Activated CD8-positive, alpha-beta memory T cell treated with anti-CD3 and anti-CD28 coated beads for 48 hours (primary cell): ENCODE results near the gene CD300E.
"Not testable (repeated sequence)": the region's sequence is repeated elsewhere in the genome, so short reads cannot be mapped to it uniquely, and the experiment has no call there.

Source experiments
- DNase-seq, 3 experiments: peaks; one replicate each; pipeline ENCODE4 v3.0.0-alpha.2; 2020; ENCODE audit warnings: low read depth in 2 of 3, low spot score in 2 of 3

Gene CD300E

DNA sequence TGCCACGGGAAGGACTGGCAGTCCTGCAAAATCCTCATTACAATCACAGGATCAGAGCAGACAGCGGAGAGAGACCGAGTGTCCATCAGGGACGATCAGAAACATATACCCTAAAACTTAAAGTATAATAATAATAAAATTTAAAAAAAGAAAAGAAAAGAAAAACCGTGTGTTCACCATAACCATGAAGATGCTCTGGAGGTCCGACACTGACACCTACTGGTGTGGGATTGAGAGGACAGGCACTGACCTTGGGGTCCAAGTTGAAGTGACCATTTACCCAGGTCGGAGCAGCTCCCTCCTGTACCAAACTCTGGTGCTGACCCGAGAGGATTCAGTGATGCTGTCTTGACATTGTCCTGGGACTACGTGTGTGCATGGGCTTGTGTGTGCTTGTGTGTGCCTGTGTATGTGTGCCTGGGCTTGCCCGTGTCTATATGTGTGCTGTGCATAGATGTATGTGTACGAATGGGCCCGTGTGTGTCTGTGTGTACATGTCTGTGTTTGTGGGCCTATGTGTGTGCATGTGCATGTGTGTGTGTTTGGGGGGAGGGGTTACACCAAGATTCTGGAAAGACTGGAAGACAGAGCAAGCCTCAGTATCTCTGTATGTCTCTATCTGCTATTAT, 21.5 kb downstream of the CD300E start:
- DNase-seq, result no peak

DNA sequence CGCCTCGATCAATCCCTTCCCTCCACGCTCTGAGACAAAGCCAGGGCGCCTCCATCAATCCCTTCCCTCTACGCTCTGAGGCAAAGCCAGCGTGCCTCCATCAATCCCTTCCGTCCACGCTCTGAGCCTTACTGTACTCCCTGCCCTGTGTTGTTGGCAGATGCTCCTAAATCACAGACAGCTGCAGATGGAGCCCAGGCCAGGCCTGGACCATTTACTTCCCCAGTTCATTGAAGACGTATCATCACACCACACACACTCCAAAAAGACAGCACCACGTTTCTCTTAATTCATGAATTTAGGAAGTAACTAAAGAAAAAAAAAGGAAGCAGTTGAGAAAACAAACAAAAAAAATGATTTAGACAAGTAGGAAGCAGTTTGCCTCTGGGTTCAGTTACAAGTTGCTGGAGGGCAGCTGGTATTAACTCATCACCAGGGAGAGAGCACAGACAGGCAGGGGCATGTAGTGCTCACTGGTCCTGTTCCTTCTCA, 24.0 kb downstream of the CD300E start:
- DNase-seq, result no peak

DNA sequence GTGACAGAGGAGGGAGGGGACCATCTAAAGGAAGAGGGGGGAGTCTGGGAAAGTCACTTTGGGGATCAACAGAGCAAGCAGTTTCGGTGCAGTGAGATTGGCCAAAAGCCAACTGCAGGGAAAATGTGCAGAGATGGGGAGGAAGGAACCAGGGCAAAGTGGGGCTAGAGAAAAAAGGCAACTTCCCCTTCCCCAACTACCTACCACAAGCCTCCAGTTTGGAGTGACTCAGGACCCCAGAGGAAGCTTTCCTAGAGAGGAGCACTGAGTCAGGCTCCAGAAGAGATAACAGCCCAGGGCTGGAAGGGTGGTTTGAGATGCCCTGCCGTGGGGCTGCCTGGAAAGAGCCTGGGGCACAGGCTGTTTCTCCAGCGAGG, 24.5 kb downstream of the CD300E start:
- DNase-seq, result no peak

DNA sequence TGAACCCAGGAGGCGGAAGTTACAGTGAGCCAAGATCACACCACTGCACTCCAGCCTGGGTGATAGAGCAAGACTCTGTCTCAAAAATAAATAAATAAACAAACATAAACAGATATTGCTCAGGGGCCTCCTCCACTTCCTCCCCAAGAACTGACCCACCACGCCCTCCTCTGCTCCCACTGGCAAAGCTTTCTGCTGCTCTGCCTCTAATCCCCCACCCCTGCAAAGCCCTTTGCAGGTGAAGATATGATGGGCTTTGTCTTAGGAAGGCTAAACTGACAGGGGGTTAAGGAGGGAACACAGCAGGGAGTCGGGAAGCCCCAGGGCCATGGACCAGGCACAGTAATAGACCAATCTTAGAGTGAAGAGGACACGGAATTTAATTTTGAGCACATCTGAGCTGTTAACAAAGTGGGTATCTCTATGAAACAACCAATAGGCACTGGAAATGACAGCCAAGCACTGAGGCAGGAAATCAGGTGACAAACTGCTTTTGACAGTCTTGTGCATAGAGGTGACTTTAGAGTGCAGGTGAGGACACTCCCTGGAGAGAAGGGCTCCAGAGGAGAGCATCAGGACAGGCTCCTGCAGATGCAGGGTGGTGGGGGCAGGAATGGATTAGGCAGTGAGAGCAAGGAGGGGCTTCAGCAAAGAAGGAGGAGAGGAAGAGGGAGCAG, 25.1 kb downstream of the CD300E start:
- no peak for DNase-seq

DNA sequence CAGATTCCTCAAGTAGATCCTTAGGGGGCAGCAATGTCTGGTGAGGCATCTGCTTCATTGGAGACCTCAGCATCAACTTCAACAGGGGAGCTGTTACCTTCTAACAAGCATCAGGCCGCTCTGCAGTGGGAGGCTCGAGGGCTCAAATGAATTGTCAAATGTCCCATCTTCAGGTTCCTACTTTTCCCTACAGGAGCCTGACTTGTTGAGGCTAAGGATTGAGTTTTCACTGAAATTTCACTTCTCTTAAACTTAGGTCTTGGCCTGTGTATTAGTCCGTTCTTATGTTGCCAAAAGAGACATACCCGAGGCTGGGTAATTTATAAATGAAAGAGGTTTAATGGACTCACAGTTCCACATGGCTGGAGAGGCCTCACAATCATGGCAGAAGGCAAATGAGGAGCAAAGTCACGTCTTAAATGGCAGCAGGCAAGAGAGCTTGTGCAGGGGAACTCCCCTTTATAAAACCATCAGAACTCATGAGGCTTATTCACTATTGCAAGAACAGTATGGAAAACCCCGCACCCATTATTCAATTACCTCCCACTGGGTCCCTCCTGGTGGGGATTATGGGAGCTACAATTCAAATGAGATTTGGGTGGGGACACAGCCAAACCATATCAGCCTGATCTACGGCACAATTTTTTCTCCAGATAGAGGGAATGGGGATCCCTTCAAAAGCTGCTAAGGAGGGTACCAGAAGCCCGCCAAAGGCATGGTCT, 26.3 kb downstream of the CD300E start:
- DNase-seq, result no peak

DNA sequence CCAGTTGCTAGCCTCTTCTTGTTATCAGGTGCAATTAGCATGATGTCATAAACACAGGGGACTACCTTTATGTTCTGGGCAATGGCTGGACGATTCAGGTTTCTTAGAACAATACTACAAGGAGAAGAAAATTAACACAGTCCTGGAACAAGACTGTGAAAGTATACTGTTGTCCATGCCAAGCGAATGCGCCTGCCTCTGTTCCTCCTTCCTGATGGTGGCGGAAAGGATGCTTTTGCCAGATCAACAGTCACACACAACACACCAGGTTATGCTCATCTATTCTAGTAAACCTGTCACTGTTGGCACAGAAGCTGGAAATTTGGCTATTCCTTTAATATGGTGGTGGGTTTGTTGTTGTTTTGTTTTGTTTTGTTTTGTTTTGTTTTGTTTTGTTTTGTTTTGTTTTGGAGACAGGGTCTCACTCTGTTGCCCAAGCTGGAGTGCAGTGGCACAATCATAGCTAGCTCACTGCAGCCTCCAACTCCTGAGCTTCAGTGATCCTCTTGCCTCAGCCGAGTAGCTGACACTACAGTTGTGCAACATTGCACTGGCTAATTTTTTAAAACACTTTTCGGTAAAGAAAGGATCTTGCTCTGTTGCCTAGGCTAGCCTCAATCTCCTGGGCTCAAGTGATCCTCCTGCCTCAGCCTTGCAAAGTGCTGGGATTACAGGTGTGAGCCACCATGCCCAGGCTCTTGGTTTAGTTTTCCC, 28.3 kb downstream of the CD300E start:
- DNase-seq, result no peak

DNA sequence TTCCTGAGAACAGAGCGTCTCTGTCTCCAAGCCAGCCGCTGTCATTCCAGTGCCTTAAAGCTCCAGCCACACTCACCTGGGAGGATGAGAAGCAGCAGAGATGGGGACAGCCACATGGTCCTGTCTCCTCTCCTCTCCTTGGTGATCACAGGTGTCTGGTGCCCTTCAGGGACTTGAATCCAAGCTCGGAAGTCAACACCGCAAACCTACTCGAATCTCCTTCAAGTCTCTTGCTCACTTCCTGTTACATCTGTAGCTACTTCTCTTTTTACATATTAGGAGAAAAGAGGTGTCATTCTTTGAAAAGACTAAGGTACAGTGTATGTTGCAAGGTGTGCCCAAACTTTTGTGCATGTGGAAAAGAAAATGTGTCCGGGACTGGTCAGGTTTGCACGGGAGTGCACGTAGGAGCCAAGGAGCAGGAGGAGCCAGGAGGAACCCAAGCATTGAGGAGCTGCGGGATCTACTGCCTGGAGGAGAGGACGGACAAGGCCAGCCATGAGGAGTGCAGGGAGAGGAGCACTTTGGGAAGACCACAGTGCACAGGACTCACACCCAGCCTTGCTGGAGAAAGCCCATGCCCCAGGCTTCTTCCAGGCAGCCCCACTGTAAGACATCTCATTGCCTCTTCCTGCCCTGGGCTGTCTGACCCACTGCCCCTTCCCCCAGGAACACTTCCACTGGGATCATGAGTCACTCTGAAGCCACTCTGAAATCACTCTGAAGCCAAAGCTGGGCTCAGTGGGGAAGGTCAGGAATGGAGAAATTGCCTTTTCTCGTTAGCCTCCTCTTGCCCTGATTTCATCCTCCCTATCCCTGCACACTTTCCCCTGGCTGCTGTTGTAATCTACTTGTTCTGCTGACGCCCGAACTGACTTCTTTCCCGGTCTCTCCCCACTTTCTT, 31.2 kb downstream of the CD300E start, which contains the start of gene CD300LD:
CD300LD (minus strand) TSS at position 197 of the 904 bp plus-strand sequence; CDS start at position 116, 81 bp downstream.
- DNase-seq, result no peak

DNA sequence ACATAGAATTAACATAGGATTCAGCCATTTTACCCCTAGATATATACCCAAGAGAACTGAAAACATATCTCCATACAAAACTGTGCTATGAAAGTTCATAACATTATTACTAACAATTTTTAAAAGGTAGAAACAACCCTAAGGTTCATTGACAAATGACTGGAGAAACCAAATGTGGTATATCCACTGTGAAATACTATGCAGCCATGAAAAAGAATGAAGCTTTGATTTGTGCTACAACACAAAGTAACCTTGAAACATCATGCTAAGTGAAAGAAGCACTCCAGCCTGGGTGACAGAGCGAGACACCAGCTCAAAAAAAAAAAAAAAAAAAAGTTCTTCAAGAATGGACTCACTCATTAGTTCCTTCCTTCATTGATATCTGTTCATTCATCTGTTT, 32.0 kb downstream of the CD300E start:
- DNase-seq, result no peak

DNA sequence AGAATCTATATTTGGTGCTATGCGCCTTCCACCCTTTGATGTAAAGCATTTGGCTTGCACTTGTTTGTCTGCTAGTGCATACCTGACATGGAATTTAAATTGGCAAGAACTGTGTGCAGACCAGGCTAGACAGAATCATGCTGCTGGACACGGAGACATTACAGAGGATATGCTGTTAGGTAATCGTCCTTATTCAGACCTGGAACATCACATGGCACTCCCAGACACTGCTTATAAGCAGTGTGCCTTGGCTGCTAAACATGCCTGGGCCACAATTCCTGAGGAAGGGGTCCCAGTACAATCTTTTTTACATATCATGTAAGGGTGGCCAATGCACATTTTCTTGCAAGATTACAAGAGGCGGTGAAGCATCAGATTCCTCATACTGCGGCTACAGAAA, 37.8 kb downstream of the CD300E start:
- no peak for DNase-seq

DNA sequence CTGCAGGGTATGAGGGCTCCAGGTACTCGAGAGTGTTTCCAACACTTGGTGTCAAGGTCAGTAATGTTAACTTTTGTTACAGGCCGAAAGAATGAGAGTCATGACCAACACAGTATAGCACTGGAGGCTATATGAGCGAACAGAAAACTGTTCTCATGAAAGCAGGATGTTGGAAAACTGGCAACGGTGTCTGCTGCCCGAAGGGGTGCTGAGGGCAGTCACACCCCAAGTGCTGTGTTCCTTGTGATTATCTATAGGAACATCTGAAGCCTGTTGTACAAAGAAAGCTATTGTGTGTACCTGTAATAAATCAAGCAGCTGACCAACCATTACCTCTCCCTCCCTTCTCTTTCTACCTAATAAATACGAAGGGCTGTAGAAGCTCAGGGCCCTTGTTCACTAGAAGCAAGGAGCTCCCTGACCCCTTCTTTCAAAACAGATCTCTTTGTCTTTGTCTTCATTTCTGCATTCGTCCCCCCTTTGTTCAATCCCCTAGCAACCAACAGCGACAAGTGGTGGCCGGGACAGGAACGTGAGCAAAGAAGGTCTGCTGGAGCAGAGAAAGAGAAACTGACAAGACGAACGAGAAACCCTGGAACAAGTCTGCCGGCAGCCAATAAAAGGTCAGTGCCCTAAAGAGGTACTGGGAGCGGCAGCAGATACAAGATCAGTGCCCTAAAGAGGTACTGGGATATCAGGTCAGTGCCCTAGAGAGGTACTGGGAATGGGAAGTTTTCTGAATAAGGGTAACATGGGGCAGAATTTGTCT, 39.1 kb downstream of the CD300E start:
- DNase-seq, result no peak

DNA sequence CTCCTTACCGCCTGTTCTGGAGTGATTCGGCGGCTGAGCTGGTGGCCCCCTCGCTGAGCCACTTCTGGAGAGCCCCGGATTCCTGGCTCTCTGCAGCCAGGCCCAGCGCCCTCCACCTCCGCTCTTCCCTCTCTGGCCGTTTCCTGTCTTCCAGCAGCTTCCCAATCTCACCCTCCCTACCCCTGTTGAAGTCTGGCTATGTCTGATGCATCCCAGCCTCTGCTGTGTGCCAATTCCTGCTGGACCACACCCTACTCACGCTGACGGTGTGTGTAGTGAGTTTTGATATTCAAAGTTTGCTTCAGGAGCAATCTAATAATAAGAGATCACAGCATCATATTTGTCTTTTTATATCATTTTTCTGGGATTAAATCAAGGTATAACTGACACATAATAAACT, 40.9 kb downstream of the CD300E start:
- no peak for DNase-seq

DNA sequence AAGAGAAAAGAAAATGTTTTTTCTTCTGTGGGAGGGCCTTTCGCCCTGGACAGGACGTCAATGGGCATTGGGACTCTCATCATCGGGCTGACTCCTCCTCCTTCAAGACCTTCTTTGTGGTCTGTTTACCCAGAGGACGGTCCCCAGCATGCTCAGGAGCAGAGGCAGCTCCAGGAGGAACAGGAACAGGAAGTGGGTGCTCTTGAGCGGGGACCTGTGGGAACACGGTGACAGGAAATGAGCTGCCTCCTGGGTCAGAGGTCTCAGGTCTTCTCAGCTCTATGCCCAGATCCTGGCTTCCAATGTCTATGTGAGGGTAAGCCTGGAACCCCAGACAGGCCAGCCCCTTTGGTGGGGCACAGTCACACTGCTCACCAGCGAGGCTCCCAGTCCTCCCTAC, 43.6 kb downstream of the CD300E start:
- no peak for DNase-seq

DNA sequence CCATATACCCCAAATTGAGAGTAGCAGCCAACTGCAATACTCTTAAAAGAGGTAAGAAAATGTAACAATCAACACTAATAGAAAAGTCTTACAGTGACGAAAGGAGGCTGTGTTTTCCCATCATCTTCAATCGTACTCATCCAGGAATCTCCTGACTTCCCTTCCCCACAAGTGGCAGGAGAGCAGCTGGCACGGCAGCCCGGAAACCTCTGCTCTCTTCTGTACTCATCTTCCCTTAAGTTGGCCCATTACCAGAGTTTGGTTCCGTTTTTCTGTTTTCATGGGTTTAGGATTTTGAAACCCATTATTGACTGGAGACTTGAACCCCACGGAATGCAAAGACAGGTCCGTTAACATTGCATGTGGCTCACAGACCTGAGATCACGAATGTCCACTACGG, 44.6 kb downstream of the CD300E start:
- no peak for DNase-seq

DNA sequence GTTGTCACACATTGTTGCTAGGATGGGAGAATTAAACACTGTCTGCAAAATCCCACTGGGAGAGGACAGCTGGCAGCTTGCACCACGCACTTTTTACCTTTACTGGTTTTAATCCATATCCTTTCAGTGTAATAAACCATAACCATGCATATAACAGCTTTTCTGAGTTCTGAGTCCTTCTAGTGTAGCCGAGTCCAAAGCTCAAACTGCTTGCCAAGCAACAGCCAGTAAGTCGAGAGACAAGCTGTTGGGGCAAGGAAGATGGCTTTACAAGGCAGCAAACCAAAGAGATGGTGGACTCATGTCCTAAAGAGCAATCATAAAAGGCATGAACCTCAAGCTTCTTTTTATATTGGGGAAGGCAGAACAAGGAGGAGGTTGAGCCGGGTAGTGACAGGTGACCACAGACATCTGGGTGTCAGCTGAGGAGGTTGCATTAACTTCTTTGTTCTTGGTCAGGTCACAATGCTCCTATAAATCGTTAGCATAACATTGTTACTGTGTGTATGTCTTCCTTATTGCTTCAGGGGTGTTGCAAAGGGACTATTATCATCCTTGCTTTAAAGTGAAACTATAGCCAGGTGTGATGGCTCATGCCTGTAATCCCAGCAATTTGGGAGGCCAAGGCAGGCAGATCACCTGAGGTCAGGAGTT, 48.9 kb downstream of the CD300E start:
- no peak for DNase-seq

DNA sequence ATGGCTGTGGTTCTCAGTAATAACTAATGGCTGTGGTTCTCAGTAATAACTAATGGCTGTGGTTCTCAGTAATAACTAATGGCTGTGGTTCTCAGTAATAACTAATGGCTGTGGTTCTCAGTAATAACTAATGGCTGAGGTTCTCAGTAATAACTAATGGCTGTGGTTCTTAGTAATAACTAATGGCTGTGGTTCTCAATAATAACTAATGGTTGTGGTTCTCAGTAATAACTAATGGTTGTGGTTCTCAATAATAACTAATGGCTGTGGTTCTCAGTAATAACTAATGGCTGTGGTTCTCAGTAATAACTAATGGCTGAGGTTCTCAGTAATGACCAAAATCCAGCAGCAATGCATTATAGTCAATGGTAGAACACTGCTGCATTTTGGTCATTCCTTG, 49.9 kb downstream of the CD300E start:
- not testable (repeated sequence) for DNase-seq

DNA sequence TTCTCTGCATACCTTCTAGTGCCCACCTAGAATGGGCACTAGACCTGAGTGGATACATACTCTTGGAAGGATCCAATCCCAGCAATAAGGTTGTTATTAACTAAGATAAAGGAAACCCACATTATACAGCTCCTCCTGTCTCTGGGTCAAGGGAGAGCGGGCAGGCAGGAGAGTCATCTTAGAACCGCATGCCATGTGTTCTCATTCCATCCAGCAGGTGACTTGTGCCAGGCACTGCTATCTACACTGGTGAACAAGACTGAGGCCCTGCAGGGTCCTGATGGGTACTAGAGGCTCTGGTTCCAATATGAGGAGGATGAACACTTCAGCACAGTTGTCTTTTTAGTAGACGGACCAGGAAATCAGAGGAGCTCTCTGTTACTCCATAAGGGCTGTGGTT, 50.4 kb downstream of the CD300E start:
- DNase-seq, result no peak

DNA sequence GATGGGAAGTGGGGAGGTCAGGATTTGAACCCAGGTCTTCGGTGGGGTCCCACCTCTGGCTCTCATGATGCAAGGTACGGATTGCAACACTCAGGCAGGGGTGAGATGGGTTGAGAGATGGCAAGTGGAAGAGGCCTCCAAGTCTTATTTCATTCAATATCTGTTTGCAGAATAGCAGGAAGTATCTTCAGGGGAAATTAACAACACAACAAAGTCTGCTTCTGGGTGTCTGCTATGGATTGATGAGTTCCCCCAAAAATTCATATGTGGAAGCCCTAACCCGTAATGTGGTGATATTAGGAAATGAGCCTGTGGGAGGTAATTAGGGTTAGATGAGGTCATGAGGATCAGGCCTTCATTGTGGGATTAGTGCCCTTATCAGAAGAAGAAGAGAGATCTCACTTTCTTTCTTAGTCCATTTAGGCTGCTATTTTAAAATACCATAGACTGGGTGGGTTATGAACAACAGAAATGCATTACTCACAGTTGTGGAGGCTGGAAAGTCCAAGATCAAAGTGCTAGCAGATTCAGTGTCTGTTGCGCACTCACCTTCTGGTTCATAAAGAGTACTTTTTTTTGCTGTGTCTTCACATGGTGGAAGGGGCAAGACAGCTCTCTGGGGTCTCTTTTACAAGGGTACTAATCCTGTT, 51.8 kb downstream of the CD300E start:
- DNase-seq, result no peak

DNA sequence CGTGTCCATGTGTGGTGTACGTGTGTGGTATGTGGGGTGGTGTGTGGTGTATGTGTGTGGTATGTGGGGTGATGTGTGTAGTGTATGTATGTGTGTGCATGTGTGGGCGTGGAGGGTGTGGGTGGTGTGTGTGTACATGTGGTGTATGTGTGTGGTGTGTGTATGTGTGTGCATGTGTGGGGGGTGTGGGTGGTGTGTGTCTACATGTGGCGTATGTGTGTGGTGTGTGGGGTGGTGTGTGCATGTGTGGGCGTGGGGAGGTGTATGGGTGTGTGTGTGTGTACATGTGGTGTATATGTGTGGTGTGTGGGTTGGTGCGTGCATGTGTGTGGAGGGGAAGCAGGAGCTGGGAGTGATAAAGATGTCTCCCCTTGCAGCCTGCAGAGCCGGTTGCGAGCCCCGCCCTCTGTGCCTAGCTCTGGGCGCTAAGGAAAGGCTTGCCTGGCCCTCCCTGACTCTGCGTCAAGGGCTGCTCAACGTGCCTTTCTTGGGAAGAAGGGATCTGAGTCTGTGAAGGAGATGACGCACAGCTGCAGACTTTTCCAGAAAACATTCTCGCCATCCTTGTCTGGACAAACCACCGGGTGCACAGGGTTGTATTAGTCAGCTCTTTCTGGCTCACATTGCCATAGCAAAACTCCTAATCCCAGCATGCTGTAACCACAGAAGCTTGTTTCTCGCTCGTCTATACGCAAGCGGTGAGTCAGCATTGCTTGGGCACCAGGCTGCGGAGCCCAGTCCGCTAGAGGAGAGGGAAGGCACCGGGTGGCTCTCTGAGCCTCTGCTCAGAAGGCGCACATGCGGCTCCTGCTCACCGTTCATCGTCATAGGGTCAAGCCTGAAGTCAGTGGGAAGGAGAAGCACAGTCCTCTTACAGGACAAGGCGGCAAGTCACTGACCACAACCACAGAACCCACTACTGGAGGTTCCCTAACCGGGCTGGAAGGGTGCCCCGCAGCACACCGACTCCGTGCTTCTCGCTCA, 54.2 kb downstream of the CD300E start:
- DNase-seq, result no peak
